PC-3 (cell line): ENCODE data around the gene SNED1. TPM values are rescaled to one million over a fixed set of nuclear protein-coding genes. Genes with fewer than 3 reads are reported as not detected.

Experiments
- ATAC-seq: fragments of 200-7000 bp; cut with Tn5 transposase; 2 replicates; pipeline ENCODE4 v1.9.1; 2020; ENCODE audit warnings: mild to moderate bottlenecking, moderate library complexity
- BruUV-seq: library from RNA; stranded (reverse); fragments of 400-500 nt; replicated peaks from 2 replicates; lab custom pipeline; 2021; lab: Mats Ljungman, UMichigan
- CTCF ChIA-PET: fragments of 300-600 bp; sonication (Branson Sonifier 250); formaldehyde crosslinking; loops from one replicate; lab custom pipeline; 2022; ENCODE audit warnings: antibody characterized with exemption; lab: Charles Lee
- POLR2A ChIA-PET: fragments of 300-600 bp; sonication (Branson Sonifier 250); formaldehyde crosslinking; loops from one replicate; lab custom pipeline; 2022; ENCODE audit warnings: antibody characterized with exemption; ENCODE audit not compliant: unreplicated experiment; lab: Charles Lee
- DNase-seq: peaks from one replicate; pipeline ENCODE4 v3.0.0-alpha.2; 2015
- H2AFZ ChIP-seq: fragments of 300-600 bp; sonication (generic); 2 replicates; pipeline ENCODE4 v1.6.0; 2016; ENCODE audit warnings: antibody characterized with exemption, low read length
- H3F3A ChIP-seq: fragments of 300-600 bp; sonication (generic); one replicate; pipeline ENCODE4 v1.6.0; 2017; ENCODE audit warnings: antibody characterized with exemption, low read length, control low read depth, mild to moderate bottlenecking; ENCODE audit not compliant: unreplicated experiment
- H3K27ac ChIP-seq: fragments of 300-600 bp; sonication (generic); 2 replicates; pipeline ENCODE4 v1.5.1; 2016; ENCODE audit warnings: mild to moderate bottlenecking, low read length
- H3K27me3 ChIP-seq: fragments of 300-600 bp; sonication (generic); 2 replicates; pipeline ENCODE4 v1.6.1; 2016; ENCODE audit warnings: low read length, mixed read lengths
- H3K36me3 ChIP-seq: fragments of 300-600 bp; sonication (generic); 2 replicates; pipeline ENCODE4 v1.6.1; 2016; ENCODE audit warnings: low read depth, mixed run types, low read length, mixed read lengths
- H3K4me1 ChIP-seq: fragments of 300-600 bp; sonication (generic); 2 replicates; pipeline ENCODE4 v1.5.1; 2016; ENCODE audit warnings: low read length; ENCODE audit not compliant: insufficient read depth
- H3K4me2 ChIP-seq: fragments of 300-600 bp; sonication (generic); 2 replicates; pipeline ENCODE4 v1.6.0; 2016; ENCODE audit warnings: low read length
- H3K4me3 ChIP-seq: fragments of 300-600 bp; sonication (generic); 2 replicates; pipeline ENCODE4 v1.5.1; 2016; ENCODE audit warnings: mild to moderate bottlenecking, low read length, mixed read lengths
- H3K79me2 ChIP-seq: fragments of 300-600 bp; sonication (generic); 2 replicates; pipeline ENCODE4 v1.6.1; 2017; ENCODE audit warnings: low read length, mixed read lengths
- H3K9ac ChIP-seq: fragments of 300-600 bp; sonication (generic); 2 replicates; pipeline ENCODE4 v1.6.0; 2016; ENCODE audit warnings: mild to moderate bottlenecking, low read length
- H3K9me2 ChIP-seq: fragments of 300-600 bp; sonication (generic); replicated peaks from 2 replicates; pipeline ENCODE4 v1.6.1; 2016; ENCODE audit warnings: mixed run types, low read length, mixed read lengths
- H3K9me3 ChIP-seq: fragments of 300-600 bp; sonication (generic); 2 replicates; pipeline ENCODE4 v1.6.1; 2016; ENCODE audit warnings: low read length, mixed read lengths
- H4K20me1 ChIP-seq: fragments of 300-600 bp; sonication (generic); 2 replicates; pipeline ENCODE4 v1.6.1; 2016; ENCODE audit warnings: low read length, mixed read lengths
- CTCF ChIP-seq: fragments of 300-600 bp; sonication (generic); conservative IDR thresholded peaks from 2 replicates; pipeline ENCODE4 v1.5.1; 2017; ENCODE audit warnings: antibody characterized with exemption, low read depth, mild to moderate bottlenecking, low read length
- EZH2 ChIP-seq: fragments of 300-600 bp; sonication (generic); IDR thresholded peaks from one replicate; pipeline ENCODE4 v1.6.1; 2017; ENCODE audit warnings: antibody characterized with exemption, mild to moderate bottlenecking, low read length; ENCODE audit not compliant: unreplicated experiment
- EZH2phosphoT487 ChIP-seq: fragments of 300-600 bp; sonication (generic); IDR thresholded peaks from 2 replicates; pipeline ENCODE4 v1.6.1; 2018; ENCODE audit warnings: mild to moderate bottlenecking, antibody characterized with exemption, low read length, borderline replicate concordance
- intact Hi-C: fragments of 100-400 bp; cut with micrococcal nuclease; formaldehyde crosslinking; loops from 2 replicates; pipeline ENCODE4 v1.9.0; 2023
- total RNA-seq: library from RNA; depleted of rRNA; stranded (reverse); fragments of >200 nt; gene quantifications from 2 replicates; pipeline ENCODE4 v1.2.3, GENCODE V29; 2014

The SNED1 gene
- total RNA-seq, 1 experiment from 2014 or later, result 0.66 TPM

- H3K79me2 ChIP-seq, result no peaks in the 10 kb centered on the region
These were observed 55.3 kb downstream of the SNED1 start for GRCh38 chr2:241053576-241054251.

GRCh38 chr2:241061275-241061674 lies 62.9 kb downstream of the SNED1 start:
- ChIA-PET POLR2A (no interaction called here), CTCF (no interaction called here)
- Histone ChIP-seq H3K36me3 (no peaks in the 10 kb centered on the region), H2AFZ (no peak overlapping the region), H3K27ac (no peak overlapping the region), H3K9me3 (no peaks in the 10 kb centered on the region), H3F3A (no peaks in the 10 kb centered on the region), H4K20me1 (no peaks in the 10 kb centered on the region), H3K4me1 (no peaks in the 10 kb centered on the region; the same call in 1 of the 2 replicates), H3K9me2 (no peaks in the 10 kb centered on the region), H3K4me2 (no peak overlapping the region), H3K27me3 (no peaks in the 10 kb centered on the region), H3K79me2 (no peaks in the 10 kb centered on the region), H3K4me3 (no peak overlapping the region), H3K9ac (no peak overlapping the region)
- BruUV-seq, result no TSS peak
- intact Hi-C loops, result no loop called here
- DNase-seq (peak; percentile 15), ATAC-seq (no peak)
- TF ChIP-seq EZH2 (no peak), EZH2phosphoT487 (no peak)

More at GRCh38 chr2:241053576-241054251, 55.3 kb downstream of the SNED1 start:
- no peak overlapping the region for H2AFZ ChIP-seq
- no peaks in the 10 kb centered on the region for H3K36me3 ChIP-seq
- no peaks in the 10 kb centered on the region for H3K27me3 ChIP-seq
- TF ChIP-seq EZH2phosphoT487 (no peak), CTCF (no peak), EZH2 (no peak)
- no TSS peak for BruUV-seq
- no peak overlapping the region for H3K27ac ChIP-seq
- H3K9me2 ChIP-seq, result no peaks in the 10 kb centered on the region
- no peak overlapping the region for H3K9ac ChIP-seq
- ChIA-PET POLR2A (no interaction called here), CTCF (no interaction called here)
- no peak overlapping the region for H3K4me2 ChIP-seq
- no peak overlapping the region for H3K4me3 ChIP-seq
- no peaks in the 10 kb centered on the region for H3K4me1 ChIP-seq
- H4K20me1 ChIP-seq, result no peaks in the 10 kb centered on the region
- H3K9me3 ChIP-seq, result no peaks in the 10 kb centered on the region
- H3F3A ChIP-seq, result no peaks in the 10 kb centered on the region
- ATAC-seq (no peak), DNase-seq (no peak)
- intact Hi-C loops, result no loop called here

GRCh38 chr2:241062389-241063092 lies 64.1 kb downstream of the SNED1 start:
- Histone ChIP-seq H3K27me3 (no peaks in the 10 kb centered on the region), H3K9ac (no peak overlapping the region), H3K4me3 (no peak overlapping the region), H3K9me2 (no peaks in the 10 kb centered on the region), H3F3A (no peaks in the 10 kb centered on the region), H3K4me2 (no peak overlapping the region), H2AFZ (no peak overlapping the region), H3K4me1 (no peaks in the 10 kb centered on the region; the same call in 1 of the 2 replicates), H3K9me3 (no peaks in the 10 kb centered on the region), H3K79me2 (no peaks in the 10 kb centered on the region), H4K20me1 (no peaks in the 10 kb centered on the region), H3K36me3 (no peaks in the 10 kb centered on the region), H3K27ac (no peak overlapping the region)
- TF ChIP-seq EZH2phosphoT487 (no peak), CTCF (no peak), EZH2 (no peak)
- no TSS peak for BruUV-seq
- CTCF ChIA-PET, result no interaction called here
- ATAC-seq (no peak), DNase-seq (no peak)
- POLR2A ChIA-PET, result no interaction called here
- intact Hi-C loops, result no loop called here
